A673 (cell line): Measurements from ENCODE around the gene C19orf44. TPM values are rescaled to one million over a fixed set of nuclear protein-coding genes. Genes with fewer than 3 reads are reported as not detected.

Source experiments
- BruUV-seq: library from RNA; stranded (reverse); fragments of 400-500 nt; replicated peaks from 2 replicates; lab custom pipeline; 2021; lab: Mats Ljungman, UMichigan
- CTCF ChIA-PET: fragments of 300-600 bp; sonication (Branson Sonifier 250); formaldehyde crosslinking; loops from one replicate; lab custom pipeline; 2022; ENCODE audit warnings: antibody characterized with exemption; lab: Charles Lee
- POLR2A ChIA-PET: fragments of 300-600 bp; sonication (Branson Sonifier 250); formaldehyde crosslinking; loops from one replicate; lab custom pipeline; 2022; ENCODE audit warnings: antibody characterized with exemption; ENCODE audit not compliant: low non-redundant PET; lab: Charles Lee
- DNase-seq: peaks from one replicate; pipeline ENCODE4 v3.0.0-alpha.2; 2015; ENCODE audit warnings: low spot score
- H3K27ac ChIP-seq: fragments of 200-600 bp; sonication (generic); 2 replicates; pipeline ENCODE4 v1.5.1; 2016; ENCODE audit warnings: mixed run types, low read depth, mild to moderate bottlenecking, mixed read lengths, antibody characterized with exemption, low read length; ENCODE audit not compliant: poor library complexity, severe bottlenecking
- H3K27me3 ChIP-seq: fragments of 200-600 bp; sonication (generic); replicated peaks from 2 replicates; pipeline ENCODE4 v1.6.1; 2017; ENCODE audit warnings: mixed run types, low read depth, mild to moderate bottlenecking, mixed read lengths, antibody characterized with exemption, low read length; ENCODE audit not compliant: insufficient read depth, poor library complexity
- H3K36me3 ChIP-seq: fragments of 200-600 bp; sonication (generic); 2 replicates; pipeline ENCODE4 v1.6.1; 2016; ENCODE audit warnings: mixed run types, mild to moderate bottlenecking, mixed read lengths, antibody characterized with exemption, low read length; ENCODE audit not compliant: insufficient read depth, poor library complexity, severe bottlenecking
- H3K4me1 ChIP-seq: fragments of 200-600 bp; sonication (generic); 2 replicates; pipeline ENCODE4 v1.6.1; 2017; ENCODE audit warnings: mixed run types, mild to moderate bottlenecking, mixed read lengths, antibody characterized with exemption, low read length; ENCODE audit not compliant: insufficient read depth, poor library complexity, severe bottlenecking
- H3K4me3 ChIP-seq: fragments of 200-600 bp; sonication (generic); 2 replicates; pipeline ENCODE4 v1.5.1; 2016; ENCODE audit warnings: low read depth, mixed run types, mild to moderate bottlenecking, mixed read lengths, low read length; ENCODE audit not compliant: poor library complexity, severe bottlenecking
- H3K9me3 ChIP-seq: fragments of 200-600 bp; sonication (generic); 2 replicates; pipeline ENCODE4 v1.6.1; 2016; ENCODE audit warnings: mixed run types, low read depth, mild to moderate bottlenecking, mixed read lengths, antibody characterized with exemption, low read length; ENCODE audit not compliant: poor library complexity, severe bottlenecking
- CTCF ChIP-seq: fragments of 300-800, 200-600 bp; sonication (generic); conservative IDR thresholded peaks from 2 replicates; pipeline ENCODE4 v1.5.1; 2017; ENCODE audit warnings: low read depth, mild to moderate bottlenecking, antibody characterized with exemption, low read length, moderate library complexity, mixed read lengths
- EZH2 ChIP-seq: fragments of 200-600 bp; sonication (generic); IDR thresholded peaks from 2 replicates; pipeline ENCODE4 v1.6.1; 2017; ENCODE audit warnings: borderline replicate concordance, low read depth, mild to moderate bottlenecking, mixed read lengths, antibody characterized with exemption, low read length; ENCODE audit not compliant: poor library complexity, severe bottlenecking
- intact Hi-C: fragments of 100-400 bp; cut with micrococcal nuclease; formaldehyde crosslinking; loops from one replicate; pipeline ENCODE4 v1.10.0; 2022; ENCODE audit not compliant: unreplicated experiment
- total RNA-seq: library from RNA; stranded (reverse); gene quantifications from 2 replicates; pipeline ENCODE4 v1.2.3, GENCODE V29; 2021

The C19orf44 gene
- total RNA-seq, 1 experiment from 2014 or later, result 9.8 TPM

- no TSS peak for BruUV-seq
- TF ChIP-seq CTCF, result no peak
- no peak for TF ChIP-seq EZH2
- Histone ChIP-seq H3K27me3 (no peaks in the 10 kb centered on the region), H3K9me3 (no peaks in the 10 kb centered on the region), H3K4me1 (peaks cover 12% of the 10 kb centered on the region), H3K36me3 (no peaks in the 10 kb centered on the region), H3K27ac (no peak overlapping the region), H3K4me3 (no peak overlapping the region)
- DNase-seq, result no peak
- intact Hi-C loops, result no loop called here
- ChIA-PET CTCF (no interaction called here), POLR2A (no interaction called here)
Observed at GRCh38 chr19:16472992-16473391, 23.2 kb upstream of the C19orf44 start.

DNA sequence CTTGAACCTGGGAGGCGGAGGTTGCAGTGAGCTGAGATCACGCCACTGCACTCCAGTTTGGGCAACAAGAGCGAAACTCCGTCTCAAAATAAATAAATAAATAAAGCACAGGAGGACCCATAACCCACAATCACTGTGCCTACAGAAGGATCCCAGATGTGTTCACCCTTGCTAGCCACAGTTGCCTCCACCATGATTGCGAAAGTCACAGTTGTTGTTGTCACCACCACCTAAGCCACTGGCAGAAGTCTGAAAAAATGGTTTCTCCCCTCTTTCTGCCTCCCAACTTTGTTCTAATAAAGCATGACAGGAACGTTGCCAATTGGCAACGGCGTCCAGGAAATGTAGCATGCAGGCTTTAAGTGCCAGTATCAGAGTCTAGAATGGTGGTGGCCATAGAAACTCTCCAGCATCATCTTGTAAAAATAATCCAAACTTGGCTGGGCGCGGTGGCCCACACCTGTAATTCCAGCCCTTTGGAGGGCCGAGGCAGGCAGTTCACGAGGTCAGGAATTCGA is 22.3 kb upstream of the C19orf44 start:
- no peak overlapping the region for H3K27ac ChIP-seq
- CTCF ChIA-PET, result interaction anchor here (0.6 kb wide), 1 partner anchor 289 kb away, joined by 4 read pairs; the partner anchor contains the start of gene FAM32A
- no peaks in the 10 kb centered on the region for H3K27me3 ChIP-seq
- no TSS peak for BruUV-seq
- no peaks in the 10 kb centered on the region for H3K9me3 ChIP-seq
- POLR2A ChIA-PET, result no interaction called here
- peak; percentile 45 for DNase-seq
- intact Hi-C loops, result no loop called here
- no peak overlapping the region for H3K4me3 ChIP-seq
- peaks cover 12% of the 10 kb centered on the region for H3K4me1 ChIP-seq
- TF ChIP-seq EZH2 (no peak), CTCF (no peak)
- no peaks in the 10 kb centered on the region for H3K36me3 ChIP-seq

DNA sequence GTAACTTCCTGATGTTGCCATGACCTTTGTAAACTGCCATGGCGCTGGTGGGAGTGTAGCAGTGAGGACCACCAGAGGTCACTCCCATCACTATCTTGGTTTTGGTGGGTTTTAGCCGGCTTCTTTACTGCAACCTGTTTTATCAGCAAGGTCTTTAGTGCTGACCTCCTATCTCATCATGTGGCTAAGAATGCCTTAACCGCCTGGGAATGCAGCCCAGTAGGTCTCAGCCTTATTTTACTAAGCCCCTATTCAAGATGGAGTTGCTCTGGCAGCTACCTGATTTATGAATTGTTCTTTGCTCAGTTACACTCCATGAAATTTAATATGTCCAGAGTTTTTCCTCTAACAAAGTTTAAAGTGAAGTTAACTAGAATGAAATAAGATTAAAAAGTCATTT is 19.8 kb upstream of the C19orf44 start:
- ChIA-PET CTCF (no interaction called here), POLR2A (no interaction called here)
- no TSS peak for BruUV-seq
- DNase-seq, result no peak
- no peak overlapping the region for H3K4me3 ChIP-seq
- no peak for TF ChIP-seq EZH2
- no peak for TF ChIP-seq CTCF
- H3K36me3 ChIP-seq, result no peaks in the 10 kb centered on the region
- intact Hi-C loops, result no loop called here
- peaks cover 5% of the 10 kb centered on the region for H3K4me1 ChIP-seq
- H3K9me3 ChIP-seq, result no peaks in the 10 kb centered on the region
- no peak overlapping the region for H3K27ac ChIP-seq
- H3K27me3 ChIP-seq, result no peaks in the 10 kb centered on the region
